ENCODE data around the gene TMEM107. TPM values are rescaled to one million over a fixed set of nuclear protein-coding genes. Genes with fewer than 3 reads are reported as not detected.
A peak's percentile ranks its signal among the peaks of the same experiment; 100 is the strongest.
"Not testable (repeated sequence)": the region's sequence is repeated elsewhere in the genome, so short reads cannot be mapped to it uniquely, and the experiment has no call there.

Gene TMEM107
- polyA plus RNA-seq, 3 donors, result 21.2 to 29.9 (median 28.3) TPM

DNA sequence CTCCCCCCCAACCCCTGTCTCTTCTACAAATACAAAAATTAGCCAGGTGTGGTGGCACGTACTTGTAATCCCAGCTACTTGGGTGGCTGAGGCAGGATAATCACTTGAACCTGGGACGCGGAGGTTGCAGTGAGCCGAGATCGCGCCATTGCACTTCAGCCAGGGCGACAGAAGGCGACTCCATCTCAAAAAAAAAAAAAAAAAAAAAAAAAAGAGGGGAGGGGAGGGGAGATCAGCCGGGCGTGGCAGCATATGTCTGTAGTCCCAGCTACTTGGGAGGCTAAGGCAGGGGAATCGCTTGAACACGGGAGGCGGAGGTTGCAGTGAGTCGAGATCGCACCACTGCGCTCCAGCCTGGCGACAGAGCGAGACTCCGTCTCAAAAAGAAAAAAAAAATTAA lies 6.0 kb downstream of the TMEM107 start:
- not testable (repeated sequence) for DNase-seq (ENCODE audit: extremely low read depth in 1 of 11, low read depth in 9 of 11, low spot score in 4 of 11)

DNA sequence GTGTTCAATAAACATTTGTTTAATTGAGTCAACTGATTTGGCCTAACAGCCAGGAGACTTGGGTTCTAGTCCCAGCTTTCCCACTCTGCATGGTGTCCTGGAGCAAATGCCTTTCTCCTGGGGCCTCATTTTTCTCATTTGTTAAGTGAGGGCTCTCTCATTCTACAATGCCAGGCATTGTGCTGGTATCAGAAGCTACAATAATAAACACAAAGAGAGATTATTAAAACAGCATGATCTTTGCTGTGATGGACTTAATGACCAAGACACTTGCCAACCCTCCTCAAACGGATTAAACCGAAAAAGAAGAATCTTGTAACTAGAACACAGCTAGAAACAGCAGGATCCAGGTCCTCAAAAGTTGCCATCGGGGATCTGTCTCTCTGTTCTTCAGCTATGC lies 8.7 kb downstream of the TMEM107 start:
- DNase-seq (ENCODE audit: extremely low read depth in 1 of 11, low read depth in 9 of 11, low spot score in 4 of 11), result no peak

DNA sequence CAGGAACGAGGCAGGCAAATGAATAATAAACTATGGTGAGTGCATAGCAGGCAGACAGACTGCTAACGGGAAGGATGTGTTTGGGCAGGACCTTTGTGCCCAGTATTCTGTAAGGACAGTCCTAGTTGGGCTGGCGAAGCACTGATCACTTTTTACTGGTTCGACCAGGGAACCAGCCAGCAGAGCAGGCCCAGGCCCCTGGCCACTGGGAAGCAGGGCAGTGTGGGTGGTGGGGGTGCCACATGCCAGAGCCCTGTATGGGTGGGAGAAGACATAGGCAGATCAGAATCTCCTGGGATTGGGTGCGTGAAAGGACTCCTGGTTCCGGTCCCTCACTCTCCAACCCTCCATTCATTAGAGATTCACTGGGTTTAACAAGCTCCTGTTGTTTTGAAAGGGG lies 9.4 kb downstream of the TMEM107 start:
- no peak for DNase-seq (ENCODE audit: extremely low read depth in 1 of 11, low read depth in 9 of 11, low spot score in 4 of 11)

DNA sequence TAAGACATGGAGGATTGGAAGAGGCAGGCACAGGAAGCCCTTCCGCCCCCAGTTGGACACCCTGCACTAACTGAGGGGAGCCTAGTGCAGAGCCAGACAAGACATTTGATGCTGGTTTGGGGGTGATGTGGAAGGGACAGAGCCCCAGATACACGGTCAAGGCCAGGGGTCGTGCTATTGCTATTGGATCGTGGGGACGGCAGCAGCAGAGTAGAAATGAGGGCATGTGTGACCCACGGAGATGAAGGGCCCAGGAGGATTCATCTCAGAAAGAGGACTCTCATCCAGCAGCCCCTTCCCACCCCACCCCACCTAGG lies 11.4 kb downstream of the TMEM107 start:
- no peak for DNase-seq (ENCODE audit: extremely low read depth in 1 of 11, low read depth in 9 of 11, low spot score in 4 of 11)

DNA sequence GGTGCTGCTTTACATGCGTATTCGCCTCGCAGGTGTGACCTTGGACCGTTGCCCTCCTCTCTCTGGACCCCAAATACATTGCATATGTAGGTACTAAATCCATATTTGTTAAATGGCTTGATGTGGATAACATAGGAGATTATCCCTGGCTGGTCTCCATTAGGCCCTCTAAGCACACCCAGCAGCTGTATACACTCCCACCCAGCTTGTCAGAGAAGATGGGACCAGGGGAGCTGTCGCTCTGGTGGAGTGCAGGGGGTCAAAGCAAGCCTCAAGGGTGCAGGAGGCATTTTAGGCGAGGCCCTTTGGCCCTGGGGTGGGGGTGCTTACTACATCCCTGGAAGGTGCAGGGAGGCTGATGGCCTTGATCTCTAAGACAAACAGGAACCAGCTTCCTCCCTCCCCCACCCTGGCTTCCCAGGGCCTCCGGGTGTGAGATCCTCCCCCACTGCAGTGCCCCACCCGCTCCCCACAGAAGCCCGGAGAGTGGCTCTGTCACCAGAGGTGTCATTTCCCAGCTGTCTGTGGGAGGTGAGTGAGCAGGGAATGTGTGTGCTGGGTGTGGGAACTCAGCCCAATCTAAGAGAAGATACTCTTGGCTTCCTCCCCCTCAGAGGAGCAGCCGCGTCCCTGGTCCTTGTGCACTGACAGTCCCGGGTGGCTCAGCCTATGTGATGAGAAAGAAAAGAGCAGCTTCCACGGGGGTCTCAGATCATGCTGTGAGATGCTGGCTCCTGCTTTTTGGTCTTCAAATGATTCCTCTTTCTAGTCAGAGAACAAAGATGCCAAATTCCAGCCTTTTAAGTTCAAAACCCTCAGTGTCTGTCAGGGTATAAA lies 12.0 kb downstream of the TMEM107 start:
- DNase-seq (ENCODE audit: extremely low read depth in 1 of 11, low read depth in 9 of 11, low spot score in 4 of 11), result peak in 1 of 11 donors; percentile 69

DNA sequence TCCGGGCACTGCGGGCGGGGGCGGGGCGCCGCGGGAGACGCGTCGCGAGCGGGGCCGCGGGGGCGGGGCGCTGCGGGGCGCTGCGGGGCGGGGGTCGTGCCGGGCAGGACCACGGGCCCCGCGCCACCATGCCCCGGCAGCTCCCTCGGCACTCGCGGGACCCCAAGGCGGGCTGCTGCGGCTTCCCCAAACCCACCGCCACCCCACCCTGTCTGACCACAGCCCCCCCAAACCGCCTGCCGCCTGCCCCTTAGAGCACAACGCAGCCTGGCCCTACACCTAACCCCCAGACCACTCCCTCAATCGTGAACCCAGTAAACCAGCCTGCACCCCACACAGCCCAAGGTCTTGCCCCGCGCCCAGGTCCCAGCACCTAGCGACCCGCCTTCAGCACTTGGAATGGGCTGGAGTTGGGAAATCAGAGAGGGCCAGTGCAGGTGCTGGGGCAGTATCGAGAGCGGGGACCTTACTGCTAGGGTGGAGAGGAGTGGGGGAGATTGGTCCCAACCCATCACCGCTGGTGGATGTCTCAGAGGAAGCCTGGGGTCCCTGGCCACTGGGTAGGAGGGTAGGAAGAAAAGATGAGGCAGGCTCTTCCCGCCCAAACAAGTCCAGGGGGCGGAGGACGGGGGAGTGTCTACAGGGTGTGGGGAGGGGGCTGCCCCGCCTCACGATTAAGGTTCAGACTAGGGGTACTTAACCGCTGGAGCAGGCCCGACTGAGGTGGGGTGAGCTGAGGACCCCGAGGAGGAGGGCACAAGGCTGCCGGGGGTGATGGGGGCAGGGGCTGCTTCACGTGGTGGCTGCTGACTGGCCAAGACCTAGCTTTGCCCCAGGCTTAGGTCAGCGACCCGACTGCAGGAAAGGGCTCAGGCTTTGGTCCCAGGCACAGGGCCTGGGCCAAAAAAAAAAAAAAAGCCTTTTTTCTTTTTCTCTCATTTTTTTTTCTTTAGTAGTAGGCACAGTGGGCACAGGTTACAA lies 12.9 kb downstream of the TMEM107 start:
- DNase-seq (ENCODE audit: extremely low read depth in 1 of 11, low read depth in 9 of 11, low spot score in 4 of 11), result no peak

DNA sequence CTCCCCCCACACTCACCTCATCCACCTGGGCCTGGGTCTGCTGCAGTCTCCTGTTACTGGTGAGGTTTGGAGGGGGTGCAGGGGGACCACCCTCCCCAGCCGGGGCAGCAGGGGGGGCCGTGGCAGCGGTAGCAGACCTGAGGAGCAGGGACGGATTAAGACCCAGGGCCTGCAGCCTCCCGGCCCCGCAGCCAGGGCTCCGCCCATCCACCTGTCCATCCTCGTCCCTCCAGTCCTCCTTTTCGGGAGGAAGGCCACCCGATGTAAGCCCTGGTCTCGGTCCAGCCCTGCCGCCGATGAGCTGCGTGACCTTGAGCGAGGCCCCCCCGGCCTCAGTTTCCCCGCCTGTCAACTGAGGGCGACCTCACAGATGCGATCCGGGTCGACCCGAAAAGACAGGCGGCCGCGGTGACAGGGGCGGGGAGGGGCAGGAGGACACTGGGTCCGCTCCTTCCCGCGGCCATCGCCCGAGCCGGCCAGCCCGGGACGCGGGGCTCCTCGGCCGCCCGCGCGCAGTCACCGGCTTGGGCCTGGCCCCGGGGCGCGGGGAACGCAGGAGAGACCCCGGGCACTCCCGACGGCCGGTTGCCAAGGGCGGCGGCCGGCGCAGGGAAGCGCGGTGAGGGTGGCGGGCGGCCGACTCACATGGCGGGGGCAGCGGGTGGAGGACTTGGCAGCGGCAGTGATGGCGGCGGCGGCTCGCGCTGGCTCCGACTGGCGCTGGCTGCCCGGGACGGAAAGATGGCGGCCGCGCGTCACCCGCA lies 13.8 kb downstream of the TMEM107 start, which contains the start of gene VAMP2:
Gene VAMP2 (minus strand): TSS at position 716 of the 764 bp plus-strand sequence. CDS start 69 bp downstream, at position 647.
- no peak for DNase-seq (ENCODE audit: extremely low read depth in 1 of 11, low read depth in 9 of 11, low spot score in 4 of 11)

DNA sequence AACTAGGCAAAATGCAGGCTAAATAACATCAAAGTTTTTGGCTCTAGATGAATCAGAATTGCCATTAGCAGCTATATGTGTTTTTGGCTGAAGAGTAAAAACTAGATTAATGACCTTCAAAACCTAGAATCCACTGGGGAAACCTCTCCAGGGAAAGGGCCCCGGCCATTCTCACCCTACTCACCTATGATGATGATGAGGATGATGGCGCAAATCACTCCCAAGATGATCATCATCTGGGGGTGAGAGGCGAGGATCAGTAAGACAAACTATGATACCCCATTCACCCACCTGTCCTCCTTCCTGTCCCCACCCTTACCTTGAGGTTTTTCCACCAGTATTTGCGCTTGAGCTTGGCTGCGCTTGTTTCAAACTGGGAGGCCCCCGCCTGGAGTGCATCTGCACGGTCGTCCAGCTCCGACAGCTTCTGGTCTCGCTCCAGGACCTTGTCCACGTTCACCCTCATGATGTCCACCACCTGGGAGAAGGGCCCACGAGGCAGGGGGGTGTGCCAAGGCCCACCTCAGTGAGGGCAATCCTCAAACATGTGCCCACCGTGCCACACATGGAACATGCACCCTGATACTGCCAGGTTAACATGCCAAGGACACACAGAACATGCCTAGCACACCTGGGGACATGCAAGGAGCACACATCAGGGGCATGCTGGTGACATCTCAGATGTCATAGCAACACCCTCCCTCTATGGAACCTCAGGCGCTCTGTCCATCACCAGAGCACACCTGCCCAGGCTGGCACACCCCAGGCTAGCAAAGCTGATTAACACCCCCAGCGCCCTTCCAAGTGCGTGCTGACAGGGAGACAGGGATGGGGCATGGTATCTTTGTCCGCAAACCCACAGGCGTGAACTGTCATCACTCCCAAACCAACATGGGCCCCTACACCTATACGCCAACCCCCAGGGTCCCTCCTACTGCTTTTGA lies 14.6 kb downstream of the TMEM107 start:
- DNase-seq (ENCODE audit: extremely low read depth in 1 of 11, low read depth in 9 of 11, low spot score in 4 of 11), result no peak

DNA sequence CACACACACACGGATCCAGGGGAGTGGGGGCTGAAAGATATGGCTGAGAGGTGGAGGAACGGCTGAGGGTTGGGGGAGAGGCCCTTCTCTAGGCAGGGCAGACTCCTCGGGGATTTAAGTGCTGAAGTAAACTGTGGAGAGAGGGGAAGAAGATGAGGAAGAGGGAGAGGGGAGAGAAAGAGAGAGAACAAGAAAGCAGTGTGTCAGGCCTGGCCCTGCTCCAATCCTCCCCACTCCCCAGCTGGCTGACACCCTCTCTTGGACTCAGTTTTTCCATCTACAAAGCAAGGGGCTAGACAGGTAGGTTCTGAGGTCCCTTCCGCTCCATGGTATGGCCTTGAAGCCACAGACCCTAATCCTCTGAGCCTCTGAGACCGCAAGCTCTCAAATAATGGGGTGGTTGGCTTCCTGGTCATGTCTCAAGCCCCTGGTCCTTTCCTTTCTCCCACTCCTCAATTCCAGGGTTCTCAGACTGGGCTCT lies 15.4 kb downstream of the TMEM107 start:
- no peak for DNase-seq (ENCODE audit: extremely low read depth in 1 of 11, low read depth in 9 of 11, low spot score in 4 of 11)

DNA sequence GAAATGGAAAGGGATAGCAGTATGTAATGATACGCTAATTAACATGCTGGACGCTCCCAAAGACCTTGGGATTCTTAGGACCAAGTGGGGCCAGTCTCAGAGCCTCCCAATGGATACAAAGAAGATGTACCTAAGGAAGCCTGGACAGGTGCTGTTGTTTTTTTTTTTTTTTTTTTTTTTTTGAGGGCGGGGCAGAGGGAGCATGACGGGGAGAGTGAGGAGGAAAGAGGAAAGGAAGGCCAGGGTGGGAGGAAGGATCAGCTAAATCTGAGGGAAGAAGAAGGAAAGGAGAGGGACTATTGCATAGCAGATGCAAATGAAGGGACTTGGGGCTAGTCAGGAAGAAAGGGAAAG lies 16.0 kb downstream of the TMEM107 start:
- no peak for DNase-seq (ENCODE audit: extremely low read depth in 1 of 11, low read depth in 9 of 11, low spot score in 4 of 11)

DNA sequence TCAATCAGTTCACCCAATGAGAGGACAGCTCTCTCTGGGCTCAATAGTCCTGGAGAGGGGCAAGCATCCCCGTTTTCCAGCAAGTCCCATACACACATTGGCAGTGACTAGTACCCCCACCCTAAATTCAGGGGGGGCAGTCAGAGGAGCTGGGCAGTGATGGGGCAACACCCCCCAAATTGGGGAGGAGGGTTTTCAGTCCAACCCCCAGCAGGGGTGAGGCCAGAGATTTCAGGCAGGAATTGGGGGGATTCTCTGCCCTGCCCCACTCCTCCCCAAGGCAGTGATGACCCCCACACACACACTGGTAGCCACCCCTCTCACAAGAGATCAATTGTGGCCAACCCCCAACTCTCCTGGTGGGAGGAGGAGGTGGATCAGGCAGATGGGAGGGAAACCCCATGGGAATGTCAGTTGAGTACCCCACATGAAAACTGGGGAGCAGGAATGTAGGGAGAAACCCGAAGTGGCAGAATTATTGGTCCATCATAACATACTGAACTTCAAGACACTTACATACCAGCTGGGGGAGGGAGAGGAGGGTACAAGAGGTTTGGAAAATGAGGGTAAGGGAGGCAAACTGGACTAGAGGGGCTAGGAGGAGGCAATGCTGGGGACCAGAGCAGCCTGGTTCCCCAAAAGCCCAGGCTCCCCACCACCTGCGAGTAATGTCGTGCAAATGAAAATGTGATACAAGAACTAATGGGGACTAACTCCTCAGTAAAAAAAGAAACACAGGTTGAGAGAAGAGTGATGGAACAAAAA lies 16.5 kb downstream of the TMEM107 start:
- DNase-seq (ENCODE audit: extremely low read depth in 1 of 11, low read depth in 9 of 11, low spot score in 4 of 11), result no peak

DNA sequence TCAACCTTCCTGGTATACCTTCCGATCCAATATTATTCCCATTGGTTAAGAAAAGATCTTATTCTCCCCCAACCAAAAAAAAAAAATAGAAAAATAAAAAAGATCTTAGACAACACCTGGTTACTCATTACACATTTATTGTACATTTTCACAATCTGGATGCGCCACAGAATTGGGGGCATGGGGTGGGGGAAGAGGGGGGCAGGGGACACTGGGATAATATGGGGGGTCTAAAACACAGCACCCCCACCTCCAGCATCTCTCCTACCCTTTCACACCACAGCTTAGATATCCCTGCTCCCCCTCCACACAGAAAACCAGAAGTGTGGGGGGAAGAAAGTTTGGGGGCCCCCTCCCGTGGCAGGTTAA lies 17.2 kb downstream of the TMEM107 start:
- no peak for DNase-seq (ENCODE audit: extremely low read depth in 1 of 11, low read depth in 9 of 11, low spot score in 4 of 11)

DNA sequence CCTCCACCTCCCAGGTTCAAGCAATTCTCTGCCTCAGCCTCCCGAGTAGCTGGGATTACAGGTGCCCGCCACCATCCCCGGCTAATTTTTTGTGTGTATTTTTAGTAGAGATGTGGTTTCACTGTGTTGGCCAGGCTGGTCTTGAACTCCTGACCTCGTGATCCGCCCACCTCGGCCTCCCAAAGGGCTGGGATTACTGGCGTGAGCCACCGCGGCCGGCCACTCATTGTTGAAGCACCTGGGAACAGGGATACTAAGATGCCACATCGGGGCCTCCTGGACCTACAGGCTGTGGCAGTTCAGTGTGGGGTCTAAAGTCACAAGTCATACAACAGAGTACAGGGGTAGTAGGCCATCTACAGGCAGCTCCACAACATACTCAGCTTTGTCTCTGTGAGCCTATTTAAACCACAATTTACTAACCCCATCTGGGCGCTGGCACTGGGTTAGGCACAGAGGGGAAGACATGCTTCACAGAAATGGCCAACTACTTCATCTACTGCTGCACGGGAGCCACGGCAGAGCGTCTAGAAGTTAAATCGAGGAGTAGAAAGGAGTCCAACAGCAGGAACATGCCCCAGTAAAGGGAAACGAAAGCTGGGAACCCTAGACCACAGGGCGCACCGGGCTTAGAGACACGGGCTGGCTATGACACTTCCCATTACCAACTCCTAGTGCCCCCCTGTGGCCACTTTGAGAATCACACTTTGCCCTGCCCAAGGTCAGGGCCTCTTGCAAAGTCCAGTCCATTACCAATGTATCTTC lies 17.7 kb downstream of the TMEM107 start:
- peak in 4 of 11 donors; percentile 78 to 87 (median 80) for DNase-seq (ENCODE audit: extremely low read depth in 1 of 11, low read depth in 9 of 11, low spot score in 4 of 11)

DNA sequence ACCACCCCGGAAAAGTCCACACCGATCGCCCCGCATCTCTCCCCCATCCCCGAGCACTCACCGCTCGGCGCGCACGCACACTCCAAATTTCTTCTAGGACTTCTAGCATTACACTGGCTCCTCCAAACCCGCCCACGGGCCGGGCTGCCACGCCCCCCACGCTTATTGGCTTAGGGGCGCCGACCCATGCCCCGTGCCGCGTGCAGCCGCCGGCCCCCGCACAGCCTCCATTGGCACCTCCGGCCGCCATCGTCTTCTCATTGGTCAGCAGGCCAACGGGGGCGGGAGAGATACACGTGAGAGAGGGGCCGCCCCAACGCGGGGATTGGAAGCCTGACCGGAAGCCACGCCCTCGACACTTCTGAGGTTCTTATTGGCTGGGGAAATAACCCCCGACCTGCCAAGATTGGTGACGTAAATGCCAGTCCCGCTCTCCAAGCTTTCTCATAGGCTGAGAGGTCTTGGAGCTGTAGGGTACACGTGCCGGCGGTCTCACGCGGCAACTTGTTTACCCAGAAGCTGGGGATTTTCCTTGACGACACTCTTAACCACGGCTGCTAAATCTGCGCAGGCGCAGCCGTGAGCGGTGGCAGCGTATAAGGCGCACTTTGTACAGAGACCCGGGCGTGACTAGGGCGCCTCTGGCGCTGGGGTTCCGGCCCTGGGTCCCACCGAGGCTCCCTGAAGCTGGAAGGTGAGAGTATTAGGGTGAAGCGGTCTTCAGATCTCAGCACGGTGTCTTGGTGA lies 19.8 kb downstream of the TMEM107 start:
- DNase-seq (ENCODE audit: extremely low read depth in 1 of 11, low read depth in 9 of 11, low spot score in 4 of 11), result peak; percentile 99 to 100 (median 100)

DNA sequence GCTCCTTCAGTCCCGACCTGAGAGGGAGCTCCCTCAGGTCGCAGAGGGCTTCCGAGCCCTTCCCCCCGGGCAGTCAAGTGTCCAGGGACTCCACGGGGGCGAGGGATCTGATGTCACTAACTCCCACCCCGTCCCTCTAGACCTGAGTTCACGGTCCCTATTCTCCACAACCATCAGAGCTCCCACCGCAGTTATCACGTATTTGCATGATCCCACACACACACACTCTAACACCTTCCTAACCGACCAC lies 20.3 kb downstream of the TMEM107 start:
- DNase-seq (ENCODE audit: extremely low read depth in 1 of 11, low read depth in 9 of 11, low spot score in 4 of 11), result no peak

DNA sequence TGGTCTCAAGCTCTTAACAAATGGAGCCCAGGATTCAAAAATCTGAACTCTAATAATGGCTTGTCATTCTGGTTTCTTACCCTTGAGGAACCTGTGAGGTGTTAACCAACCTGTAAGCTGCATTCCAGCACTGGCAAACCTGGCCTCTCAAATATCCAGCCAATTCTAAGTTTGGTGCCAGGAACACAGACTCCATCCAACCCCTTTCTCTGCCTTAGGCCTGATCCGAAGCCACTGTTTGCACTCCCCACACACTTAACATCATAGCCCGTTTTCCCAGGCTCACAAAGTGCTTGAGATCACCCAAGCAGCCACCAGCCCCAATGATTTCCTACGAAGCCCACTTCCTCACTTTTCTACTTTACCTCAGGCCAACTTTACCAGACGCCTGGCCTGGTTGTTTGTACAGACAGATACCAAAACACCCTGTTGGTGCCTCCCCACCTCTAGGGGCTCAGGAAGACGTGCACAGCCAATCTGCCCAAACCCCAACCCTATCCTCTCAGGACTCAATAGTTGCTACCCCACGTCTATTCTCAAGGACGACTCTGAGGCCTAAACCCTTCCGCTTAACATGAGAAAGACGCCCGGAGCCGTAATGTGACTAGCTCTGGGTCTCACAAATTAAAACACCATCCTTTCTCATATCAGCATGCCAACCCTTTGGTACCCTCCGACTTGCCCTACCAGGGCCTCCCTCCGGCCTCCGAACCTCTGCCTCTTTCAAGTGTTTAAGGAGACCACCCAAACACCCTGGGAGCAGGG lies 20.8 kb downstream of the TMEM107 start:
- DNase-seq (ENCODE audit: extremely low read depth in 1 of 11, low read depth in 9 of 11, low spot score in 4 of 11), result no peak

Measured in renal cortex interstitium (tissue), 11 donors.